Fibroblast of villous mesenchyme (primary cell): ENCODE results near the gene BMP8A. TPM values are rescaled to one million over a fixed set of nuclear protein-coding genes. Genes with fewer than 3 reads are reported as not detected.
"Not testable (repeated sequence)": the region's sequence is repeated elsewhere in the genome, so short reads cannot be mapped to it uniquely, and the experiment has no call there.

Experiments used
- DNase-seq: peaks from one replicate; pipeline ENCODE4 v3.0.0-alpha.2; 2010; ENCODE audit warnings: low read depth
- H3K4me3 ChIP-seq: 2 replicates; pipeline ENCODE4 v1.5.1; 2011; ENCODE audit warnings: low read depth, mild to moderate bottlenecking, low read length
- CTCF ChIP-seq: IDR thresholded peaks from 2 replicates; pipeline ENCODE4 v1.5.1; 2012; ENCODE audit warnings: low read depth, mild to moderate bottlenecking, low read length; ENCODE audit not compliant: insufficient read depth
- total RNA-seq: library from RNA; depleted of rRNA; stranded (reverse); fragments of >200 nt; gene quantifications from 2 replicates; pipeline ENCODE4 v1.2.3, GENCODE V29; 2012

BMP8A gene
- total RNA-seq, 1 donor, result 1.7 TPM

GRCh38 chr1:39508857-39509305, 17.4 kb downstream of the BMP8A start:
- no peak overlapping the region for H3K4me3 ChIP-seq
- TF ChIP-seq CTCF, result no peak
- DNase-seq, result peak; percentile 71

- H3K4me3 ChIP-seq, result no peak overlapping the region
- DNase-seq, result peak; percentile 62
- TF ChIP-seq CTCF, result no peak
Observed at GRCh38 chr1:39509360-39510009, 18.0 kb downstream of the BMP8A start.

GRCh38 chr1:39510570-39511186, 19.2 kb downstream of the BMP8A start:
- not testable (repeated sequence) for DNase-seq, H3K4me3 ChIP-seq

- not testable (repeated sequence) for DNase-seq, H3K4me3 ChIP-seq
Observed at GRCh38 chr1:39511477-39511876, 20.0 kb downstream of the BMP8A start.

- H3K4me3 ChIP-seq, DNase-seq: not testable (repeated sequence)
Observed at GRCh38 chr1:39512234-39512847, 20.9 kb downstream of the BMP8A start.

GRCh38 chr1:39514710-39515124, 23.3 kb downstream of the BMP8A start:
- DNase-seq, H3K4me3 ChIP-seq: not testable (repeated sequence)

GRCh38 chr1:39515131-39516086, 24.0 kb downstream of the BMP8A start:
- peak; percentile 39 for DNase-seq

GRCh38 chr1:39516841-39517240, 25.4 kb downstream of the BMP8A start:
- H3K4me3 ChIP-seq, DNase-seq: not testable (repeated sequence)

More at GRCh38 chr1:39515131-39516086, 24.0 kb downstream of the BMP8A start:
- peak overlapping the region; percentile 44 for H3K4me3 ChIP-seq

GRCh38 chr1:39517936-39518335, 26.5 kb downstream of the BMP8A start:
- not testable (repeated sequence) for DNase-seq, H3K4me3 ChIP-seq

GRCh38 chr1:39519376-39519775, 27.9 kb downstream of the BMP8A start:
- not testable (repeated sequence) for DNase-seq, H3K4me3 ChIP-seq

GRCh38 chr1:39522221-39522620, 30.8 kb downstream of the BMP8A start:
- not testable (repeated sequence) for DNase-seq, H3K4me3 ChIP-seq
